Hippocampal formation (tissue), 2 donors: ENCODE measurements around the gene AKT1S1.

ENCODE experiments used
- DNase-seq, 2 donors: peaks; one replicate each; lab custom pipeline; 2025; lab: John Stamatoyannopoulos, UW

Gene AKT1S1

DNA sequence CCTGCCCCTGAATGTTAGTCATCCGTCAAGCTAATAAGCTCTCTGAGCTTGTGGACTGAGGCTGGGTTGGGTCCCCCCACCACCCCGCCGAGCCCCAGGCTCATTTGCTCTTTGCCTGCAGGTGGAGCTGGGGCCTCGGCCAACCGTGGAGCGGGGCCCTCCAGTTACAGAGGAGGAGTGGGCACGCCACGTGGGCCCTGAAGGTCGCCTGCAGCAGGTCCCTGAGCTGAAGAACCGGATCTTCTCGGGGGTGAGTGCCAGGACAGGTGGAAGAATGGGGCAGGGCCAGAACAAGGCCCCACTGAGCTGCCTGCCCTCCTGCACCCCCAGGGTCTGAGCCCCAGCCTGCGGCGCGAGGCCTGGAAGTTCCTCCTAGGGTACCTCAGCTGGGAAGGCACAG, 5.5 kb upstream of the AKT1S1 start:
- no peak for DNase-seq

DNA sequence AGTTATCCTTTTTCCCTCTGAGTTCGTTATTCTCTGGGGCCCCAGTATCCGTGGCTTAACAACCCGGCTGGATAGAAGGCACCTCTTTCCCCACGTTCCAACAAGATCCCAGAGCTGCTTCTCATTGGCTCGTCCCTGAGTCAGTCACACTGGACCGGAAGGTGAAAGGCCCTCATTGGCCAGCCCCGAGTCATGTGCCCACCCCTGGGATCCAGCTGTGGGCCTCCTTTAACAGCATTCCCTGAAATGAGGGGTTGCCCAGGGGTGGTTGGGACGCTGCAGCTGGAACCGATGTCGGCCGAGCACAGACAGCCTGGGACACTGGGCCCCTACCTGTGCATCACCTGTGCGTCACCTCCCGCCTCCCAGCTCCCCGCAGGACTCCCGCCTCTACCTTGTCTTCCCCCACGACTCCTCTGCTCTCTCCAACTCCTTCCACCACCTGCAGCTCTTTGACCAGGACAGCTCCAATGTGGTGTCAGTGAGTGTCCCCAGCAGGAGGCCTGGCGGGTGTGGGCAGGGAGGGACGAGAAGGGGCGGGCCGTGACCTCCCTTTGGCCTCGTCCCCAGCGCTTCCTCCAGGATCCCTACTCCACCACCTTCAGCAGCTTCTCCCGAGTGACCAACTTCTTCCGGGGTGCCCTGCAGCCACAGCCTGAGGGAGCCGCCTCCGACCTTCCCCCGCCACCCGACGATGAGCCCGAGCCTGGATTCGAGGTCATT, 4.7 kb upstream of the AKT1S1 start:
- DNase-seq, result no peak

DNA sequence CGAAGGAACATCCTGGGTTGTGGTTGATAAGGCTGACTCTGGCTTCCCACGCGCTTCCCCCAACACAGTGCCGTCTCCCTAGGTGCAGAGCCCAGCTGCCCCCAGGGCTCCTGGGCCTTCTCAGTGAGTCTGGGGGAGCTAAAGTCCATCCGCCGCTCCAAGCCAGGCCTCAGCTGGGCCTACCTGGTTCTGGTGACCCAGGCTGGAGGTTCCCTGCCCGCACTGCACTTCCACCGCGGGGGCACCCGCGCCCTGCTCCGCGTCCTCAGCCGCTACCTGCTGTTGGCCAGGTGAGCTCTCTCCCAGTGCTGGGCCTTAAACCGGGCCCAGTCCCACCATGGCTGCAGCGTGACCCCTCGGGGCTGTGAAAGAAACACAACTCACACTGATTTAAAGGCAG, 4.0 kb upstream of the AKT1S1 start:
- no peak for DNase-seq

GRCh38 chr19:49880162-49880869, 3.2 kb upstream of the AKT1S1 start:
- no peak for DNase-seq

GRCh38 chr19:49879243-49879963, 2.2 kb upstream of the AKT1S1 start:
- DNase-seq, result no peak

DNA sequence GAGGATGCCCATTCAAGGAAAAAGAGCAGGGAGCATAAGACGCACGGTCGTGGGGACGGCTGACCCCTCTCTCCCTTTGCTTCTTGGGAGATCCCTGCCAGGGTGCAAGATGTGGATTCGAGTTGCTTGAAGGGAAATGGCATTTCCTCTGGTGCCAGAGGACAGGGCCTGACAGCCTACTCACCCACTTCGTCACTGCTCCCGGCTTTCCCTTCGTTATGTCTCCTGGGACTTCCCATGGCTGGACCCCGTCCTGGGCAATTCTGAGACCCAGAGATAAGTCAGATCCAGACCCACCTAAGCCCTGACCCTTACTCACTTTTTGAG, 1.6 kb upstream of the AKT1S1 start:
- no peak for DNase-seq

DNA sequence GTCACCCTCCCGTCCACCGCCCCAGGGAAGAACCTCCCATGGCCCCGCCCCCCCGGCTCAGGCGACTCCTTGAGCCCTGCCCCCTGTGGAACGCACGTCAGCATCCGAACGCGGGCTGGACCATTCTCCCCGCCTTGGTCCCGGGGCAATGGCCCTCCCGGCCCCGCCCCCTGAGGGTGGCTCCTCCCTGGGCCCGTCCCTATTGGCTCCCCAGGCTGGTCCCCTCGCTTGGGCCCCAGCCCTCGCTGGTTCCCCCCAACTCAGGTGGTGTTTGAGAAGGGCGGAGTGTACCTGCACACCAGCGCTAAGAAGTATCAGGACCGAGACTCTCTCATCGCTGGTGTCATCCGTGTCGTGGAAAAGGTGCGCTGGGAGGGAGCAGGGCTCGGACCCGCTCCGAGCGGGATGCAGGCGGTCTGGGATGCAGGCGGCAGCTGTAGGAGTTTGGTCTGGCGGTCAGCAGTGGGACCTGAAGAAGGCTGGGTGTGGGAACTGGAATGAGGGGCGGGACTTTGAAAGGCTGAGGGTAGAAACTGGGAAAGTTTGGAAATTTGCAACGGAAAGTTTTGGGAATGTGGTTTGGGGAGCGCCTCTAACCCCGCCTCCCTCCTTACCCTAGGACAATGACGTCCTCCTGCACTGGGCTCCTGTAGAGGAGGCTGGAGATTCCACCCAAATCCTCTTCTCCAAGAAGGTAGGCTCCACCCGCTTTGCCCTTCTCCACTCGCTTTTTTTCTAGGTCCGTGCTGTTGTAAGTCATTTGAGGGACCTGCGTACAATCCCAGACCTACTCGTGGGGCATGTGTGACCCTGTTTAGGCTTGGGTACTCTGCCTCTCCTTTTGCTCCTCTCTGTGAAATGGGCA, 956 bp upstream of the AKT1S1 start:
- DNase-seq, result peak; percentile 95 to 98

DNA sequence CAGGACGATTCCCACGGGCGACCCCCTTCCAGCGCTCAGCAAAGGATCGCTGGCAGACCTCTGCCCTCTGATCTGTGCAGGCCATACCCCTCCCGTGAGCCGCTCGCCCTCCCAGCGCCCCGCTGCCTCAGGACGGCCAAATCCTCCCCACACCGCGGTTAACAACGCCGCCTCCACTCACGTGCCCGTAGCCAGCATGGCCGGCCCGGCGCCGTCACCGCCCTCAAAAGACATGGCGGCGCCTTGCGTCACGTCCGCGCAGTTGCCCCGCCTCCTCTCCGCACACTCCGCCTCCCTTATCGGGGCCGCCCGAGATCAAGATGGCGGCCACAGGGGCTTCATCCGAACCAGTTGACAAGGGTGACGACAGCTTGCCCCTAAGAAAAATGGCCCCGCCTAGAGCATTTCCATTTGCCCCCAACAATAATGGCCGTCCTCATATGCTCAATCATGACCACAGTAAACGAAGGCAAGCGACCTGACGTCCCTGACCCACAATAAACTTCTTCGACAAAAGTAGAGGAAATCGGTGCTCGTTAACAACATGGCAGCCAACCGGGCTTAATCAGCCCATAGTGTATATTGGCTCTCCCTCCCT, 634 bp downstream of the AKT1S1 start:
- DNase-seq, result peak; percentile 97 to 99

DNA sequence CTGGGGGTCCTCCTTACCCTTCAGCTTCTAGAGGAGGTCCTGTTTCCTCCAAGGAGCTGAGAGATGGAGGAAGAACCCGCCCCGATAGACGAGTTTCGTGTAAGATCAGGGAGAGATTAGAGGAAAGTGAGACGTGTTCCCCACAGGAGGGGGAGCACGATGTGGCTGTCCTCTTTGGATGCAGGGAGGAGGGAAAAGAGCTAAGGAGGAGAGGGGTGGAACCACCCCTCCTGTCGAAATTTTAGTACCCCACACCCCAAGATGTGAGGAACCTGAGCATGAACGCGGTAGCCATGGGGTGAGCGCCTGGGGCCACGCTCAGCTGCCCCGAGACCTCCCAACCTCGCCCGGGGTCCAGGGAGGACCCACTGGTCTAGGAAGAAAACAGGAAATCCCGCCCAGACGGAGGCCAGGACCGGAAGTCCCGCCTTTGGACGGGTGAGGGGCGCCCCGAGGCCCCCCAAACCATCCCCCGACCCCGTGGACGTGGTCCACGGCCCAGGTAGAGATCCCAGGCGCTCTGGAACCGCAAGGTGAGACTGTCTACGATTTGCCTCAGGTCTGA, 1.2 kb downstream of the AKT1S1 start:
- peak in 1 of 2 donors; percentile 75 for DNase-seq

GRCh38 chr19:49875177-49875576, 2.0 kb downstream of the AKT1S1 start:
- DNase-seq, result no peak

GRCh38 chr19:49874503-49875157, 2.5 kb downstream of the AKT1S1 start:
- no peak for DNase-seq

GRCh38 chr19:49873834-49874233, 3.3 kb downstream of the AKT1S1 start:
- no peak for DNase-seq

GRCh38 chr19:49873129-49873521, 4.0 kb downstream of the AKT1S1 start:
- no peak for DNase-seq

DNA sequence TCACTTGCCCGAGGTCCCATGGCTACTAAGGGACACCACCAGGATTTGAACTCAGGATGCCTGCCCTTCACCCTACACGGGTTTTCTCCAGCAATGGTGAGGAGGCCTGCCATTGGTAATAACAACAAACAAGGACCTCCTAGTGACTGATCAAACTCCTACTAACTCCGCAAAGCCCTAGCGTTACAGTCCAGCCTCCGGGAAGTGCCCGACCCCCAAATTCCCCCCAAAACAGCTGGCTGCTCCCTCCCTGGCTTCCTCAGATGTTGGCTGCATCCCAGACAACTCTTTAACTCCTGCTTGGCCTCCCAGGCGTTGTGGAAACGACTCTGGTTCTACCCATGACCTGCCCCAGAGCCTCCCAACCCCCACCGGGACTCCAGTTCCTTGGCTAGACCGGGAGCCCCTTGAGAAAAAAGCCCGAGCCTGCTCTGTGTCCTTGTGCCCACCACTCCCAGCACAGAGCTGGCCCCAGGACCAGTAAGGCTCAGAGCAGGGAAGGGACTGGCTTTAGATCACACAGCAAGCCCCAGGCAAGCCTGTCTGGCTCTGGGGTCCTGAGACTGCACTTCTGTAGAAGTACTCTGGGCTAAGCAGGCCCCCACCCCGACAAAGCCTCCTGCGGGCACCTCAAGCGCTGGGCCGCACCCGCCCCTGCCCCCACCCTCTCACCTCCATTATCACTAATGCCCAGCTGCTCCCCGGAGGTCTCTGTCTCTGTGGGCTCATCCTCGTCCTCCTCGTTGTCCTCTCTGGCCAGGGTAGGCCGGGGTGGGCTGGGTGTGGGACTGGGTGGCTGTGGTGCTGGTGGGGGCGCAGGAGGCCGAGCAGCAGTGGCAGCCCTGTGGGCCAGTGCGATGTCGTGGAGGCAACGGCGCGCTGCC, 4.7 kb downstream of the AKT1S1 start:
- DNase-seq, result no peak

DNA sequence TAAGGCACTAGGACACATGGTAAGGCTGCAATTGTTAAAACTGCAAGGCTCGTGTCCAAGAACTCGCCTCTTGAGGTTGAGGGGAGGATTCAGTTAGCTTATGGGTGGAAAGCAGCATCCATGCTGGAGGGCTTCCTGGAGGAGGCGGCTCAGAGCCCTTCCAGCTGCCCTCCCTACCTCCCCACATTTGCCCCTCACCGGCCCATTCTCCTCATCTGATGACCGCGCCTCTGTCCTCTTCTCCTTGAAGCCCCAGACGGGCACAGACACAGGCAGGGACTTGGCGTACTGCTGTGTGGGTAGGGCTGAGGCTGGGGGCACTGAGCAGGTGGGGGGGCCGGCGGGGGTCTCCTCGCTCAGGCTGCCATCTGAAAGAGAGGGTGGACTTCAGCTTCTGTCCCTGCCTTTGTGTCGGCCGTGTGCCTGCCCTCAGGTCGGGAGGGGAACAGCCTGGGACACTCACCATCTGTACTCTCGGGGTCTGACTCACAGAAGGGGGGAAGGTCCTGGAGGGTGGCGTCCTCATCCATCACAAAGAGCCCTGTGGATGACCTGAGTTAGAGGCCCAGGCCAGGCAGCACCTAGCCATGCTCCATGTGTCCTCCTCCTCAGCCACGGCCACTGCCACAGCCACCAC, 5.7 kb downstream of the AKT1S1 start:
- no peak for DNase-seq

- no peak for DNase-seq
Measured at GRCh38 chr19:49870309-49870901, 6.8 kb downstream of the AKT1S1 start.

- peak; percentile 97 to 100 for DNase-seq
Measured at GRCh38 chr19:49869484-49870308, 7.5 kb downstream of the AKT1S1 start.

DNA sequence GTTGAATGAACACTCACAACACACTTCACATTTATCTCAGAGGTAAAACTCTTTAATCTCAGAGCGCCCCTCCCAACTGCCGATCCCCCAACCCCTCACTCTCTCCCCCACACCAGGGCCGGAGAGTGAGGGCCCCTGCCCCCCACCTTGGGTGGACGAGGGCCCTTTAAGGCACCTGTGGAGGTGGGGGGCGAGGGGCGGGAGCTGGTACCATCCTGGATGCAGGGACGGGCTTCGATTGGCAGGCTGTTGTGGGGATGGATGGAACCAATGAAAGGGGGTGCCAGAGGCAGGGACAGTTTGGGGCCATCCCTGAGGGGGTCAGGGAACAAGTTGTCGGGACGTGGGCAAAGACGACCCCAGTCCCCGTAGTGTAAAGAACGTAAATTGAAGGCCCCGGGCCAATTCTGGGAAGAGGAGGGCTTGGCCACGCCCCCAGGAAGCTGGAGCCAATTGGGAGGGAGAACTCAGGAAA, 8.1 kb downstream of the AKT1S1 start:
- DNase-seq, result no peak
